GM21367 (cell line): ENCODE measurements around the gene IL26.
"Not testable (repeated sequence)": the region's sequence is repeated elsewhere in the genome, so short reads cannot be mapped to it uniquely, and the experiment has no call there.

Source experiments
- ATAC-seq: cut with Tn5 transposase; IDR thresholded peaks from one replicate; pipeline ENCODE4 v1.9.1; 2021; ENCODE audit not compliant: unreplicated experiment

Gene IL26

GRCh38 chr12:68200854-68201253 is 24.8 kb downstream of the IL26 start:
- ATAC-seq = no peak

GRCh38 chr12:68199127-68199526 is 26.5 kb downstream of the IL26 start:
- ATAC-seq = no peak

GRCh38 chr12:68198507-68199086 is 27.0 kb downstream of the IL26 start:
- no peak for ATAC-seq

GRCh38 chr12:68190301-68190700 is 35.3 kb downstream of the IL26 start:
- no peak for ATAC-seq

- ATAC-seq = no peak
Observed at GRCh38 chr12:68189821-68190242, 35.8 kb downstream of the IL26 start.

GRCh38 chr12:68185598-68185997 is 40.0 kb downstream of the IL26 start:
- ATAC-seq = no peak

- no peak for ATAC-seq
Observed at GRCh38 chr12:68180792-68181744, 44.5 kb downstream of the IL26 start.

GRCh38 chr12:68178774-68179439 is 46.7 kb downstream of the IL26 start:
- ATAC-seq = no peak

- no peak for ATAC-seq
Observed at GRCh38 chr12:68178184-68178583, 47.4 kb downstream of the IL26 start.

- no peak for ATAC-seq
Observed at GRCh38 chr12:68177562-68177961, 48.0 kb downstream of the IL26 start.

- no peak for ATAC-seq
Observed at GRCh38 chr12:68176257-68176656, 49.4 kb downstream of the IL26 start.

GRCh38 chr12:68175557-68176061 is 50.0 kb downstream of the IL26 start:
- peak; percentile 78 for ATAC-seq

GRCh38 chr12:68174761-68175160 is 50.8 kb downstream of the IL26 start:
- ATAC-seq = not testable (repeated sequence)

- ATAC-seq = no peak
Observed at GRCh38 chr12:68173792-68174191, 51.8 kb downstream of the IL26 start.

- no peak for ATAC-seq
Observed at GRCh38 chr12:68170726-68171125, 54.9 kb downstream of the IL26 start.

- ATAC-seq = no peak
Observed at GRCh38 chr12:68169213-68169889, 56.3 kb downstream of the IL26 start.

GRCh38 chr12:68166317-68166831 is 59.2 kb downstream of the IL26 start:
- ATAC-seq = no peak

- ATAC-seq = peak; percentile 72
Observed at GRCh38 chr12:68163560-68164081, 62.0 kb downstream of the IL26 start.

- no peak for ATAC-seq
Observed at GRCh38 chr12:68162374-68162773, 63.2 kb downstream of the IL26 start.

- no peak for ATAC-seq
Observed at GRCh38 chr12:68159681-68160304, 65.8 kb downstream of the IL26 start, which contains the start of gene IFNG. Gene IFNG, minus strand, starts transcription at chr12:68159740. Its CDS starts 125 bp downstream, at chr12:68159615.
